Vagina (tissue), 2 donors: ENCODE measurements around the gene ACTN3.

Experiments
- CTCF ChIP-seq, 3 experiments: fragments of 450-650 bp in 2 of 3; fragments of 200-600 bp in 1 of 3; sonication (generic) in 1 of 3; IDR thresholded peaks; one replicate each; pipeline ENCODE4 v1.5.1; 2017 to 2019; ENCODE audit warnings: antibody characterized with exemption in 3 of 3, mild to moderate bottlenecking in 2 of 3, moderate library complexity in 2 of 3
- POLR2A ChIP-seq, 2 donors: fragments of 450-650 bp; IDR thresholded peaks; one replicate each; pipeline ENCODE4 v1.6.1; 2017; ENCODE audit warnings: antibody characterized with exemption in 2 of 2, mild to moderate bottlenecking in 2 of 2, moderate library complexity in 2 of 2
- POLR2AphosphoS5 ChIP-seq, 2 donors: sonication (generic); formaldehyde crosslinking; IDR thresholded peaks; one replicate each; pipeline ENCODE4 v1.9.0; 2017; ENCODE audit warnings: antibody characterized with exemption in 2 of 2, mild to moderate bottlenecking in 2 of 2, low read depth in 1 of 2; ENCODE audit not compliant: insufficient read depth in 1 of 2

- no peak for TF ChIP-seq POLR2AphosphoS5 (IDR thresholded peaks at IDR 0.05; ENCODE audit: insufficient read depth in 1 of 2, low read depth in 1 of 2)
- TF ChIP-seq CTCF (IDR thresholded peaks at IDR 0.05), result no peak
- TF ChIP-seq POLR2A (IDR thresholded peaks at IDR 0.05), result no peak
Observed at GRCh38 chr11:66548041-66548440, 1.3 kb downstream of the ACTN3 start.
